Natural killer cell treated with Interleukin-12 subunit alpha and Interleukin-12 subunit beta and Interleukin-15 and Interleukin-18, amount 100 ng/mL, for 72 hours (primary cell): ENCODE measurements around the gene PDCD11. TPM values are rescaled to one million over a fixed set of nuclear protein-coding genes. Genes with fewer than 3 reads are reported as not detected.
A peak's percentile ranks its signal among the peaks of the same experiment; 100 is the strongest.

Source experiments
- ATAC-seq, 2 donors: fragments of 150-1000 bp; cut with Tn5 transposase in 1 of 2; sonication (Bioruptor Pico), chemical (Tn5 transposase) in 1 of 2; 2 replicates each; pipeline ENCODE4 v1.10.0; 2021
- DNase-seq: peaks from one replicate; pipeline ENCODE4 v3.0.0; 2022; ENCODE audit warnings: low spot score
- H3K27ac Mint-ChIP-seq, 2 donors: 1 replicate in 1 of 2; 2 replicates in 1 of 2; pipeline ENCODE4 v1.8.0; 2022; ENCODE audit warnings: mixed read lengths in 2 of 2, mild to moderate bottlenecking in 1 of 2, moderate library complexity in 1 of 2
- H3K27me3 Mint-ChIP-seq, 2 donors: 1 replicate in 1 of 2; 2 replicates in 1 of 2; pipeline ENCODE4 v1.8.0; 2022; ENCODE audit warnings: mixed read lengths in 2 of 2
- H3K36me3 Mint-ChIP-seq: one replicate; pipeline ENCODE4 v1.8.0; 2022; ENCODE audit warnings: mixed read lengths
- H3K4me1 Mint-ChIP-seq, 2 donors: 1 replicate in 1 of 2; 2 replicates in 1 of 2; pipeline ENCODE4 v1.8.0; 2022; ENCODE audit warnings: low read depth in 2 of 2, mixed read lengths in 2 of 2, mild to moderate bottlenecking in 1 of 2
- H3K4me3 Mint-ChIP-seq: one replicate; pipeline ENCODE4 v1.8.0; 2022; ENCODE audit warnings: mixed read lengths
- H3K9me3 Mint-ChIP-seq: 2 replicates; pipeline ENCODE4 v1.8.0; 2022; ENCODE audit warnings: mixed read lengths
- total RNA-seq, 2 donors: library from RNA; stranded (reverse); gene quantifications; one replicate each; pipeline ENCODE4 v1.2.3, GENCODE V29; 2022

PDCD11 gene
- total RNA-seq, 2 donors from 2014 or later = 61.7 to 151 TPM

- ATAC-seq (peak; percentile 64 to 76), DNase-seq (no peak)
- Mint-ChIP-seq H3K27me3 (no peaks in the 10 kb centered on the region), H3K9me3 (no peaks in the 10 kb centered on the region), H3K27ac (peak within 1 kb of the TSS in 1 of 2 donors; percentile 74), H3K4me3 (no peak within 1 kb of the TSS), H3K4me1 (peaks cover 8 to 17% of the 10 kb centered on the region in 2 donors), H3K36me3 (no peaks in the 10 kb centered on the region)
These were observed 62.3 kb downstream of the PDCD11 start, which contains the start of gene CALHM1 for GRCh38 chr10:103458720-103459119. CALHM1 (minus strand) TSS chr10:103458900; CDS start chr10:103458751, 149 bp downstream.

- H3K9me3 Mint-ChIP-seq = no peaks in the 10 kb centered on the region
- no peaks in the 10 kb centered on the region for H3K36me3 Mint-ChIP-seq
- H3K4me1 Mint-ChIP-seq = peaks cover 5 to 16% of the 10 kb centered on the region in 2 donors
- H3K4me3 Mint-ChIP-seq = no peak overlapping the region
- H3K27me3 Mint-ChIP-seq = no peaks in the 10 kb centered on the region
- DNase-seq (no peak), ATAC-seq (no peak)
- peak overlapping the region in 1 of 2 donors; percentile 74 for H3K27ac Mint-ChIP-seq
These were observed 63.2 kb downstream of the PDCD11 start for GRCh38 chr10:103459615-103460014.

DNA sequence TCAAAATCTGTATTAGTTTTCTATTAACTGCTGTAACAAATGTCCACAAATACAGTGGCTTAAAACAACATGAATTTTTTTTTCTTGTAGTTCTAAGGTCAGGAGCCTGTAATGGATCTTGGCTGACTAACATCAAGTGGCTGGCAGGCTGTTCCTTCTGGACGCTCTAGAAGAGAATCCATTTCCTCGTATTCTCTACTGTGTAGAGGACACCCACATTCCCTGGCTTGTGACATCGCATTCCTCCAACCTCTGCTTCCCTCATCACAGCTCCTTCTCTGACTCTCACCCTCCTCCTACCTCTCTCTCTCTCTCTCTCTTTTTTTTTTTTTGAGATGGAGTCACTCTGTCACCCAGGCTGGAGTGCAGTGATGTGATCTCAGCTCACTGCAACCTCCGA, 67.1 kb downstream of the PDCD11 start:
- no peak for ATAC-seq
- Mint-ChIP-seq H3K27me3 (no peaks in the 10 kb centered on the region), H3K27ac (peak overlapping the region in 1 of 2 donors; percentile 39), H3K9me3 (no peaks in the 10 kb centered on the region), H3K4me3 (no peak overlapping the region), H3K36me3 (no peaks in the 10 kb centered on the region), H3K4me1 (peaks cover 18 to 27% of the 10 kb centered on the region in 2 donors)
- DNase-seq = no peak

DNA sequence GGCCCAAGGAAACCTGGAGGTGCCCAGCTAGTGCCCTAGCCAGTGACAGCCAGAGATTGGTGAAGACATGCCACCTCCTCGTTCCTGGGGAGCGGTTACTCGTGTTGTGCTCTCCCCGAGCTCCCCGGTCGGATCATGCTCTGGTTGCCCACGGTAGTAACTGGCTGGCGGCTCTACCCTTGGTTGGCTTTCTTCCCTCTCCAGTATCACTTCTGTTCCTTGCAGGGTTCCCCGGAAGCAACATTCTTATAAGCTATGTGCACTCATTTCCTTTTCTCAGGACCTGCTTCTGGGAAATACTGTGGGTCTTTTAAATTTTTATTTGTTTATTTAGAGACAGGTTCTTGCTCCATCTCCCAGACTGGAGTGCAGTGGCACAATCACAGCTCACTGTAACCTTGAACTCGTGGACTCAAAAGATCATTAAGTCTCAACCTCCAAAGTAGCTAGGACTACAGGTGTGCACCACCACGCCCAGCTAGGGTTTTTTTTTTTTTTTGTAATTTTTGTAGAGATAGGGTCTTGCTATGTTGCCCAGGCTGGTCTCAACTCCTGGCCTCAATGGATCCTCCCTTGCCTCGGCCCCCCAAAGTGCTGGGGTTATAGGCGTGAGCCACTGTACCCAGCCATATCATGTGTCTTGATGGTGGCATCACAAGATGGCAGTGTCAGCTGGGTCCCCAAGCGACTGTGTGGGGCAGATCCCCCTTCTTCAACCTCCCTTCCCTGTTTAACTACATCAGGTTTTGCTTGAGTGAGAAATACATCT, 69.2 kb downstream of the PDCD11 start:
- no peaks in the 10 kb centered on the region for H3K27me3 Mint-ChIP-seq
- H3K4me1 Mint-ChIP-seq = peaks cover 23 to 25% of the 10 kb centered on the region in 2 donors
- DNase-seq = no peak
- no peak overlapping the region for H3K27ac Mint-ChIP-seq
- H3K4me3 Mint-ChIP-seq = no peak overlapping the region
- H3K36me3 Mint-ChIP-seq = no peaks in the 10 kb centered on the region
- H3K9me3 Mint-ChIP-seq = no peaks in the 10 kb centered on the region
- ATAC-seq = no peak

DNA sequence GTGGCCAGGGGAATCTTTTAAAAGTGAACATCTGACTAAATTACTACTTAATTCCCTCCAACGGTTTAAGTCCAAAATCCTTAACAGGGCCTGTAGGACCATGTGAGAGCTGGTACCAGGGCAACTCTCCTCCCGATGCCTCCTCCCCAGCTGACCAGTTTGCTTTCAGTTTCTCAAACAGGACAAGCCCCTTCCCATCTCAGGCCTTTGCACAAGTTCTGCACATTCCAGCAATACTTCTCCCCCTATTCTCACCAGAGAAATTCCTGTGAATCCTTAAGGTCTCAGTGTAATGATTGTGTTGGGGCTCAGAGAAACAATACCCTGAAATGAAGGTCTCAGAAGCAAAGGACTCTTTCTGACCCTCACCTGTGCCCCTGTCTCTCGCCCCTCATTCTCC, 70.3 kb downstream of the PDCD11 start:
- Mint-ChIP-seq H3K4me3 (no peak overlapping the region), H3K27me3 (no peaks in the 10 kb centered on the region), H3K27ac (peak overlapping the region; percentile 7 to 50), H3K36me3 (no peaks in the 10 kb centered on the region), H3K4me1 (peaks cover 29 to 34% of the 10 kb centered on the region in 2 donors), H3K9me3 (no peaks in the 10 kb centered on the region)
- no peak for DNase-seq
- ATAC-seq = no peak

DNA sequence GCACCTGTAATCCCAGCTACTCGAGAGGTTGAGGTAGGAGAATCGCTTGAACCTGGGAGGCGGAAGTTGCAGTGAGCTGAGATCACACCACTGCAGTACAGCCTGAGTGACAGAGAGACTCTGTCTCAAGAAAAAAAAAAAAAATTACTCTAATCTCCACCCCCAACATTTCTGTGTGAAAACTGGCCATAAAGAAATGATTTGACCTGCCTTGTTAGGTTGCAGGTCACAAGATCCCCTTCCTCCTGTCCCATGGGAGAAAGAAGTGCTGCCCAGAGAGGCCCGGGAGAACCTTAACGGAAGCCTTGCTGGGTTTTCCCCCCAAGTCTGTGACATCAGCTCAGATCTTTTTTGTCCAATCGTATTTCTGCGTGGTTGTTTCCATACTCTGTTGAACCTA, 71.0 kb downstream of the PDCD11 start:
- Mint-ChIP-seq H3K27ac (peak overlapping the region; percentile 50 to 80), H3K4me3 (no peak overlapping the region), H3K36me3 (no peaks in the 10 kb centered on the region), H3K4me1 (peaks cover 33 to 41% of the 10 kb centered on the region in 2 donors), H3K9me3 (no peaks in the 10 kb centered on the region), H3K27me3 (no peaks in the 10 kb centered on the region)
- DNase-seq = no peak
- no peak for ATAC-seq

DNA sequence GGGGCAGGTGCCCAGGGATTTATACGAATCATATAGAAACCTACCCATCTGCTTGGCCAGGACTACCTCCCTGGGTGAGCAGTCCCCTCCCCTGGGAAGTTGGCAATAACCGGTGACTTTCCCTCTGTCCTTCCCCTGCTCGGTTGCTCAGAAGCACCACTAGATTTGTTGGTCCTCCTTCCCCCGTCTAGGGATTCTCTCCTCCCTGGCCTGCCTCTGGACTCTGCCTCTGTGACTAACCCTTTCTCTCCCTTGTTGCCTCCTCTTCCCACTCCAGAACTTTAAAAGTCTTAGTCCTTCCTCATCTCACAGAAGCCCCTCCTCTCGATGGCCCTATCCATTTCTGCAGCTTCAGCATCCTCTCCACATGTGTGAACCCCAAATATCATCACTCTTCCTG, 72.8 kb downstream of the PDCD11 start:
- Mint-ChIP-seq H3K27ac (peak overlapping the region in 1 of 2 donors; percentile 89), H3K9me3 (no peaks in the 10 kb centered on the region), H3K36me3 (no peaks in the 10 kb centered on the region), H3K4me3 (no peak overlapping the region), H3K27me3 (no peaks in the 10 kb centered on the region), H3K4me1 (peaks cover 35 to 46% of the 10 kb centered on the region in 2 donors)
- DNase-seq = no peak
- ATAC-seq = no peak

- ATAC-seq = peak; percentile 92 to 96
- H3K4me1 Mint-ChIP-seq = peaks cover 34 to 48% of the 10 kb centered on the region in 2 donors
These were observed 74.6 kb downstream of the PDCD11 start for GRCh38 chr10:103470761-103471653.

DNA sequence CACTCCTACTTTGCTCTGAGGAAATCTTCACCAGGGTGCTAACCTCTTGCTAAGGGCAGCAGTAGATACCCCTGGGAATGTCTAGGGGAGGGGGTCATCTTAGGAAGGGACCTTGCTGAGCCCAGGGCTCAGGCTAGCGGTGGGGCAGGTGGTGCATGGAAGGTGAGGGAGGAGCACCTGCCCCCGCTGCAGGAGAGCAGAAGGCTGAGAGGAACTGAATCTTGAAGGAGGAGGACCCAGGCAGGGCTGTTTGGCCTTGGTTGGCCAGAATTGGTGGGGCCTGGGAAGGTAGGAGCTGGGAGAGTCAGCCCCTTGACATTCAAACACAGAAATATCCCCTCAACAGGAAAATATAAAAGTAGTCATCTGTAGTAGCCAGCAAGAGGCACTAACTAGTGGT, 75.6 kb downstream of the PDCD11 start:
- H3K27me3 Mint-ChIP-seq = no peaks in the 10 kb centered on the region
- H3K4me1 Mint-ChIP-seq = peaks cover 28 to 43% of the 10 kb centered on the region in 2 donors
- peak overlapping the region; percentile 76 for H3K4me3 Mint-ChIP-seq
- DNase-seq (no peak), ATAC-seq (no peak)
- H3K9me3 Mint-ChIP-seq = no peaks in the 10 kb centered on the region
- peak overlapping the region; percentile 88 to 89 for H3K27ac Mint-ChIP-seq
- H3K36me3 Mint-ChIP-seq = no peaks in the 10 kb centered on the region

More at GRCh38 chr10:103470761-103471653, 74.6 kb downstream of the PDCD11 start:
- Mint-ChIP-seq H3K9me3 (no peaks in the 10 kb centered on the region), H3K27ac (peak overlapping the region; percentile 88 to 89), H3K36me3 (no peaks in the 10 kb centered on the region), H3K4me3 (peak overlapping the region; percentile 76), H3K27me3 (no peaks in the 10 kb centered on the region)
- DNase-seq = no peak

- Mint-ChIP-seq H3K4me1 (peaks cover 19 to 35% of the 10 kb centered on the region in 2 donors), H3K27ac (no peak overlapping the region), H3K4me3 (no peak overlapping the region), H3K9me3 (no peaks in the 10 kb centered on the region), H3K36me3 (no peaks in the 10 kb centered on the region), H3K27me3 (no peaks in the 10 kb centered on the region)
- ATAC-seq (no peak), DNase-seq (no peak)
These were observed 76.8 kb downstream of the PDCD11 start for GRCh38 chr10:103473261-103473671.

- no peaks in the 10 kb centered on the region for H3K27me3 Mint-ChIP-seq
- no peaks in the 10 kb centered on the region for H3K36me3 Mint-ChIP-seq
- H3K27ac Mint-ChIP-seq = peak overlapping the region in 1 of 2 donors; percentile 1
- no peaks in the 10 kb centered on the region for H3K9me3 Mint-ChIP-seq
- no peak overlapping the region for H3K4me3 Mint-ChIP-seq
- no peak for DNase-seq
- H3K4me1 Mint-ChIP-seq = peaks cover 19 to 35% of the 10 kb centered on the region in 2 donors
- ATAC-seq = no peak
These were observed 77.7 kb downstream of the PDCD11 start for GRCh38 chr10:103474077-103474476.

- no peak for DNase-seq
- H3K36me3 Mint-ChIP-seq = no peaks in the 10 kb centered on the region
- no peak overlapping the region for H3K4me3 Mint-ChIP-seq
- H3K9me3 Mint-ChIP-seq = no peaks in the 10 kb centered on the region
- peaks cover 15 to 24% of the 10 kb centered on the region in 2 donors for H3K4me1 Mint-ChIP-seq
- H3K27ac Mint-ChIP-seq = no peak overlapping the region
- no peak for ATAC-seq
- no peaks in the 10 kb centered on the region for H3K27me3 Mint-ChIP-seq
These were observed 79.0 kb downstream of the PDCD11 start for GRCh38 chr10:103475437-103475836.

DNA sequence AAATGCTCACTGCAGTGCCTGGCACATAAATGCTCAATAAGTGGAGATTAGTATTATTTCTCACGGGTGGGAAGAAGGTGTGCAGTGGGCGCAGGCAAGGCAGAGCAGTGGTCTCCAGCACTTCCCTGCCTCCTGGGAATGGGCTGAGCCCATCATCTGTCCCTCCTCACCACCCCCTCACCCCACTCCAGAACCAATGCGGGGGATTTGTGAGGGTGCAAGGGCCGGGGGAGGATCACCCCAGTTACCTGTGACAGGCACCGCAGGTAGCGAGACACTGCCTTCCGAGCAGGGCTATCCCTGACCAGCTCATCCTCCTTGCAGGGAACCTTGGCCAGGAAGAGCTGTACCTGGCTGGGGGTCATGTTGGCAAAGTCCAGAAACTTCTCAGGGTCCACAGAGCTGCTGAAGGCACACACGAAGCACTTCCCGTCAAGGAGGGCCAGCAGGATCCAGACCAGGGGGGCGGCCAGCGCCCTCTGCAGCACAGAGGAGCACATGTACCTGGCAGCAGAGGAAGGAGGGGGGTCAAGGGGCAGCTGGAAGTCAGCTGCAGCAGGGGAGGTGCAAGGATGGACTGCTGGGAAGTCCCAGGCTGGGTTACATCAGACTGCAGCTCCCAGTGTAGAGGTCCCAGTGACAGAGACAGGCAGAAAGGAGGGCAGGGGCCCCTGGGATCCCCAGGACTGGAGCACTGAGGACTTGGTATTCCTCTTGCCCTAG, 79.8 kb downstream of the PDCD11 start:
- no peaks in the 10 kb centered on the region for H3K27me3 Mint-ChIP-seq
- H3K4me1 Mint-ChIP-seq = peaks cover 7 to 16% of the 10 kb centered on the region in 2 donors
- ATAC-seq (peak in 1 of 2 donors; percentile 37), DNase-seq (no peak)
- H3K9me3 Mint-ChIP-seq = no peaks in the 10 kb centered on the region
- H3K27ac Mint-ChIP-seq = no peak overlapping the region
- no peaks in the 10 kb centered on the region for H3K36me3 Mint-ChIP-seq
- no peak overlapping the region for H3K4me3 Mint-ChIP-seq
